ENCODE results near the gene CCDC178.

DNA sequence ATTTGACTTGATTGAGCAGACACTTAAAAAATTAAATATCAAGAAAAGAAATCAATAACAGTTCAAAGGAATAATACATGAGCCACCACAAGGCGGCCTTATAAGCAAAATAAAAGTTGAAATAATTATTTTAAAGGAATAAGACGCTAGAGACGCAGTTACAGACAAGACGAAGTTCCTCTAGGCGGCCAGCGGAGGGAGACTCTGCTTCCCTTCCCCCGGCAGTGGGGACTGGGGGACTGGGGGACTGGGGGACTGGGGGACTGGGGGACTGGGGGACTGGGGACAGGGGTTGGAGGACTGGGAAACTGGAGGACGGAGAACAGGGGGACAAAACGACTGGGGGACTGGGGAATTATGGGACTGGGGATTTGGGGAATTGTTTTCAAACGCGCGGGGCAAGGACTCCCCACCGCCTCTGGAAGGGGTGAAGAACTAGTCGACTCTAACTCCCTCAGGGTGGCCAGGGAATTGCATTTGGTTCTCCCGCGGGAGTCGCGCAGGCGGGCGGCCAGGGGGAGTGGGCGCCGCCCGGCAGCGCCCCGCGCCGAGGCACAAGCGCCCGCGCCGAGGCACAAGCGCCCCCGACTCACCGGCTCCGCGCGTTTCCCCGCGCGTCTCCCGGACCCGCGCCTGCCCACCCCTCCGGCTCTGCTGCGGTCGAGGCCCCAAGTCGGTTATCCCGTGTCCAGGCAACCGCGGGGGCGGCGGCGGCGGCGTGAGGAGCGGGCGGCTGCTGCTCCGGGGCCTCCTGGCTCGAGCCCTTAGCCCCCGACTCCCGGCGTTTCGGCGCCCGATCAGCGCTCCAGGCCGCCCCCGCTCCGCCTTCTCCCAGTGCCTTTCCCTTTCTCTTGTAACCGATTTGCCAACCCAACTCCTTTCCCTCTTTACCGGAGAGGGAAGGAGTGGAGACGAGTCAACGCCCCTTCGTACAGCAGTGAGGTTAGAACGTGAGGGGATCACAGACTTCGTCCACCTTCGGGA, at the start of gene CCDC178:
- TF ChIP-seq GATA2 (IDR thresholded peaks at IDR 0.05; ENCODE audit: low read depth, low read length) (no peak), GATA3 (IDR thresholded peaks at IDR 0.05; ENCODE audit: low read depth, low read length) (no peak)

All from SH-SY5Y (cell line).